Measurements from ENCODE around the gene DLK1.

The DLK1 gene

DNA sequence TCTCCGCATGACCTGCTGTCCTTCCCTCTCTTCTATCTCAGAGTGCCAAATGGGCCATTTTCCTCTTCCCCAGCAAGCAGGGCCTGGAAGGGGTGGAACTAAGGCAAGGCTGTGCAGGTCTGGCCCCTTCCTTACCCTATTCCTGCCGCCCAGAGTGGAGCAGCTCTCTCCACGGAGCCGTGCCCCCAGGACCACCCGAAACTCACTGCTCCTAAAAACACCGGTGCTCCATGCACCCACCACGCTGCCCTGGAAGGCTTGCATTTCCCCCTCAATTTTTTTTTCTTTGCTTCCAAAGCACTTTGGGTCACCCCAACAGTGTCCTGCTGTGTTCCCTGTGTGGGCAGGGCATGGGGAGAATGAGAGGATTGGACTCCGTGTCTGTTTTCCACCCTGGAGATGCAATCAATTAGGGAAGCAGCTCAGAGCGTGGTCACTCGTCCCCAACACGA, 50.7 kb downstream of the DLK1 start:
- no peak for DNase-seq (ENCODE audit: low spot score)

DNA sequence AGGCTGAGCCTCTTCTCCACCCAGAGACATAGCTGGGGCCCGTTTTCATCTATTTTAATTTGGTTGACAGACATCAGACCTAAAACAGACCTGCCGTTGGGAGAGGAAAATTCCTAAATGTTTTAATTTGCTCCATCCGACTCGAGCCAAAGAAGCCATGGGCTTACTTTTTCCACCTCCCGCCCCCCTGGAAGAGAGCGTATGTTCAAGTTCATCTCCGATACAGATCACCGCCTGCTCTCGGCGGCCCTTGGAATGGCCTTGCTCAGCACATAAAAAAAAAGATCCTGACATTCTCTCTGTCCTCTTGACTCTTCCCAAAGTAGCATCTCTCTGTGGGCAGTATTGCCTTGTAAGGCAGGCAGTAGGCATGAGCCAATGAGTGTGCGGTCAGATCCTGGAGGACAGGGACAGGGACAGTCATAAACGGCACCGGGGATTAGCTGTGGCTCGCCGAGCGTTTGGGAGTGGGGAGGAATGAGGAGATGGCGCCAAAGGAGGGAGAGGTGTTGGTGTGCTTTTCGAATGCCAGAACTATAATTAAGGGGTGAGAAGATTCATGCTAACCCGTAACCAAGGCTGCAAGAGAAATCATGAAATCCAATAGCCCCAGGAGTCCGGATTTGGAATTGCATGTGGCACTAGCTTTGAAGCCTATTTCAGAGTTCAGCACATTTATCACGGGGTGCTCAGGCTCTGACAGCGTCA, 51.3 kb downstream of the DLK1 start:
- no peak for DNase-seq (ENCODE audit: low spot score)

- no peak for DNase-seq (ENCODE audit: low spot score)
Observed at GRCh38 chr14:100778526-100778882, 51.8 kb downstream of the DLK1 start.

DNA sequence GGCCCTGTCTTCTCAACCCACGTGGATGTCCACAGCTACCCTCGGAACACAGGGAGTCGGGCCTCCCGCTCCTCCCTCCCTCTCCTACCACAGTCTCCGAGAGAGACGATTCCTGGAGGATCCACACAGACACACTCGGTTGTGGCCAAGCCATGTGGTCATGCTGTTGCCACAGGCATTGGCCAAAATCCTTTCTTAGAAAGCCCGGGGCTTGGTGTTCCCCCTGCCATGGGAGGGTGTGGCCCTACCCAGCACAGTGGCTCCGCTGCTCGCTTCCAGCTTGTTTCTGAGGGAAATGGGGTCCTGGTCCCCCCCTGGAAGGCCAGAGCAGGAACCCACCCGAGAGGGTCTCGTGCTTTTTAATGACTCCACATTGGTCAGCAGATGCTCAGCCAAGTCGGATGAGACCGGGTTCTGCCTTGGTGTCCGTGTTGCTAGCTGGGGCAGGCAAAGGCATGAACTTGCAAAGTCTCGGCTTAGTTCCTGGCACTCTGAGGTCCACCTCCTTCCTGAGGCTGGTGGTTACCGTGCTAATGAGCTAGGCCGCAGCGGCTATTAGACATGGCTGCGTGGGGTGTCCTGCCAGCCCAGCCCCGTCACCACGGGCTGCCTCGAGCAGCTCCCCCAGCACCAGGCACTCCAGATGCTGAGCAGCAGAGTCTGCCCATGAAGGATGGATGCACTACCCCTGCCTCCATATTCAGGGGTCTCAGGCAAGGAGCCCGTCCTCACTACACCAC, 52.4 kb downstream of the DLK1 start:
- DNase-seq (ENCODE audit: low spot score): no peak

DNA sequence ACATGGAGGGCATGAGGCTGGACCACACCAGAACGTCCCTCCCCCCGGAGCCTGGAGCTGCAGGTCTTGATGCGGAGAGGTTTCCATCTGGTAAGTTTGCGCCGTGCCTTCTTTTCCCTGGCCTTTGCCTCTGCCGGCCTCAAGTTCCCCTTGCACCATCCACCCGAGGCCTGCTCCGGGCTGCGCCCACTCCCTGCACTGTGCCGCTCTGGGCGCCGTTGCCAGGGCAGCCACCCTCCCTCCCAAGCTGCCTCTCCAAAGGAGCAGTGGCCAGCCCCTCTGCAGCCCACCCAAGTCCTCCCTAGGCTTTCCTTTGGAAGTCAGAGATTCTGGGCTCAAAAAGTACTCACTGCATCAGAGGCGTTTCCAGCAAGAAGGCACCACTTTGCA, 53.0 kb downstream of the DLK1 start:
- DNase-seq (ENCODE audit: low spot score): no peak

DNA sequence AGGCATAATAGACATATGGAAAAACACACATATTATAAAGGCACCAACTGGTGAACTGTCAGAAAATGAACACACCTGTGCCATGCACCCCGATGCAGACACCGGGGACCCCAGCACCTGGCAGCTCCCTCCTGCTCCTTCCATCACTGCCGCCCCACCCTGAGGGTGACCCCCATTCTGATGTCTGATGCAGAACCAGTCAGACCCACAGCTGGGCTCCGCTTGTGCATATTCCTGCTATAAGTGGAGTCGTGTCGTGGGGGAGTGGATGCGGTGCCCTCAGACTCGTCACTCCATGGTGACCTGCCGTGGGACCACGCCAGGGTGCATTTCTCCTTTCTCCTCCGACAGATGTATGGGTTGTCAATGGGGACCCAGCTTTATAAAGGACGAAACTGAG, 53.6 kb downstream of the DLK1 start:
- no peak for DNase-seq (ENCODE audit: low spot score)

DNA sequence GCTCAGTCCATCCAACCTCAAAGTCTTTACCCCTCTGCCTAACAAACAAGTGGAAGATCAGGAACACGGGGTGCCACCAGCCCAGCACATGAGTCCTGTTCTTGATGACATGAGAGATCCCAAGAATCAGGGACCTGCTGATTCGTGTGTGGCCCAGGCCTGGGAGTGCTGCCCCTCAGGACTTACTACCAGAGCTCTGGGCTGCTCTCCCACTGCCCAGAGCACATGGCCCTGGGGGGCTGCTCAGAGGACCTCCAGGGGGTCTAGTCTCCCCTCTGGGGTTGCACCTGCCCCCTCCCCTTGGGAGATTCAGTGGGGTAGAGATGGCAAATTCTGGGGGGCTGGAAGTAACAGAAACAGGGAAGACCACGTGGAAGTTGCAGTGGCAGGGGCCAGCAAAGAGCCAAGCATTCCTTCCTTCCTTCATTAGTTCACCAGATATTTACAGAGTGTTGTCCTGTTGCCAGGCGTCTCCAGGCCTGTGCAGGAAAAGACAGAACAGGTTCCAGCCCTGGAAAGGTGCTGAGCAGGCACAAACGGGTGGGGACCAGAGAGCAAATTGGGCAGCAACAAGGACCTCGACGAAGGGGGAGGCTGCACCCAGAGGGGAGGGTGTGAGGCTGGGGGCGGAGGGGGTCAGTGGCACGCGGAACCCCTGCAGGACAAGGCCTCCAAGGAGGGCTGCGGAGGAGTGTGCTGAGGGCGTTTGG, 54.1 kb downstream of the DLK1 start:
- no peak for DNase-seq (ENCODE audit: low spot score)

DNA sequence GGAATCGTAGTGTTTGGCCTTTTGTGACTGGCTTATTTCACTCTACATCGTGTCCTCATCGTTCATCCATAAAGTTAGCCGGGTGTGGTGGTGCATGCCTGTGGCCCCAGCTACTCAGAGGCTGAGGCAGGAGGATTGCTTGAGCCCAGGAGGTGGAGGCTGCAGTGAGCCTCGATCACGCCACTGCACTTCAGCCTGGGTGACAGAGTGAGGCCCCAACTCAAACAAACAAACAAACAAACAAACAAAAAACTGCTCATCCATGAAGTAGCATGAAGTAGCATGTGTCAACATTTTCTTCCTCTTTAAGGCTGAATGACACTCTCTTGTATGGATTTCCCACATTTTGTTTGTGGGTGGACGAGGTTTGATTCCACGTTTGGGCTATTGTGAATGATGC, 55.3 kb downstream of the DLK1 start:
- DNase-seq (ENCODE audit: low spot score): no peak

DNA sequence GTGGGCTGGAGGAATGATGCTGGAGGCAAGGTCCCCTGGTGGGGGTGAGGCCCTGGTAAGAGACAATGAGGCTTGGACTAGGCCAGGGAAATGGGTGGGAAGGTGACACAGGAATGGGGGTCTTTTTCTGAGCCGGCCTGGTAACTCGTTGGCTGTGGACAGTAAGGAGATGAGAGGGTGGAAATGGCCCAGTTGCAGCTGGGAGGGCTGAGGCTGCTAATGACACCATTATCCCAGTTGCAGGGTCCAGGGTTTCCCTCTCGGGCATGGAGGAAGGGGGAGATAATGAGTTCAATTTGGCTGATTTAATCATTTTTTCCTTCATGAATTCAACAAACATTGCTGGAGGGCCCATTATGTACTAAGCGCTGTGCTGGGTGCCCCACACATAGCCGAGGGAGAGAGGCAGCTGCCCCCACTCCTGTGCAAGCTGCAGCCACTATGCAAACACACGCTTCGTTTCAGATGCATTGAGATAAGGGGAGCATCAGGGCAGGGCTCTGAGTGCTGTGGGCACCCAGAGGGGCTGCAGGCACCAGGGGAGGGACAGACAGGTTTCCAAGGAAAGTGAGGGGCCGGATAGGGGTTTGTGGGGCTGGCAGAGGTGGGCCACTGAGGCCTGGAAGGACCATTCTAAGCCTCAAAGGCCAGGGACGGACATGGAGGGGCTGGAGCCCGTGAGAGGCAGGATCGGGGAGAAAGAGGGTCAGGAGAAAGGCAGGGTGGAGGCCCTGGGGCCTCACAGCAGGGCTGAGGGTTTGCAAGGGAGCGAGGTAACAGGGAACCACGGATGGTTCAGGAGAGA, 56.0 kb downstream of the DLK1 start:
- DNase-seq (ENCODE audit: low spot score): no peak

GRCh38 chr14:100783630-100784370, 57.1 kb downstream of the DLK1 start:
- no peak for DNase-seq (ENCODE audit: low spot score)

GRCh38 chr14:100784523-100785337, 58.0 kb downstream of the DLK1 start:
- DNase-seq (ENCODE audit: low spot score): no peak

GRCh38 chr14:100785338-100785615, 58.6 kb downstream of the DLK1 start:
- DNase-seq (ENCODE audit: low spot score): no peak

DNA sequence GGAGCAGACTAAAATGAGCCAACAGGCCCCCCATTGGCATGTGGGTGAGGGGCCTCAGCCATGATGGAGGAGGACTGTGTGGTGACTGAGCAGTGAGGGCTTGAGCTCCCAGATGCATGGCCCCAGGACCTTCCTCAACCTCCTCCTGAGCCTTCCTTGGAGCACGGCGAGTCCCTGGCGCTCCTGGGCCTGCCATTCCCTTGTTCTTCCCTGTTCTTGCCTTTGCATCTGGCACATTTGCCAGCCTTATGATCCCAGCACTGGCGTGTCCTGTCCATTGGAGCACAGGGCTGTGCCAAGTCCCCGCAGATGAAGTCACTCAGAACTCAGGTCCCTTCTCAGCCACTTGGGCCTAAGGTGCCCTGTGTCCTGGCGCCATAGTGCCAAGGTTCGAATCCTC, 58.9 kb downstream of the DLK1 start:
- DNase-seq (ENCODE audit: low spot score): no peak

DNA sequence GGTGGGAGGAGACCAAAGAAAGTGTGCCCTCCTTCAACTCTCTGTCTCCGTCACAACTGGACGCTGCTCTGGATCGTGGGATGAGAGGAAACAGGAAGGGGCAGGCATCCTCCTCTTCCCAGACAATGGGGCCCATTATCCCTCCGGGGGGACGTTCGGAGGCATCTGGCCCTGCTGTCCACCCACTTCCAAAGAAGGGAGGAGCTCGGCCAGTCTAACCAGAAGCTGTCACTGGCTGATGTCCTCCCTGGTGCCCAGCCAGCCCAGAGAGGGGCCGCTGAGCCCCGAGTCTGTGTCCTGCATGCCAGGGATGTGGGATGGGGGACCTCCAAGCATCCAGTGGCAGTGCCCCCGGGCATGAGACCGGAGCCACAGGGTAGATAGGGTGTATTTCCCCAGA, 59.4 kb downstream of the DLK1 start:
- DNase-seq (ENCODE audit: low spot score): no peak

DNA sequence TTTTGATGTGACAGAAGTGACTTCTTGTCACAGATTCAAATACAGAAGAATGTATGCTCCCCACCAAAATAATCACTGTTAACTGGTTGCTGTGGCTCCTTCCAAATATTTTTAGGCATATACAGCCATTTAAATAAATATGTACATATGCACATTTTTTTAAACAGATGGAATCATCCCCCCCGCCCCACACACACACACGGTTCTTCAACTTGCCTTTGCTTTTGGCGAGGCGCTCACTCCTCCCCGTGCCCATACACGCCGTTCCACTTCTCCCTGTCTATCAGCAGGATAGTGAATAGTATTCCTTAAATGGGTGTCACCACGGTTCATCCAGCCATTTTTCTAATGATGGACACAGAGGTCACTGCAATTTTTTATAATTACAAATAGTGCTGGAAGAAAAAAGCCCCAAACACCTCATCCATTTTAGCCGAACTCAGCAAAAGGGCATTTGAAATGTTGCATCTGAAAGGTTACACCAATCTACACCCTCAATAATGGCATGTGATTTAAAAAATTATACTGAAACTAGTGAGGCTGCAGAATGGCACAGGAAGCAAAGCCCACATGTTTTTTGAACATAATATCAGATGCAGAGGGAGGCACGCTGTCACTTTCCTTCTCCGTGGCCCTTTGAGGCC, 60.0 kb downstream of the DLK1 start:
- no peak for DNase-seq (ENCODE audit: low spot score)

GRCh38 chr14:100787659-100788058, 61.0 kb downstream of the DLK1 start:
- no peak for DNase-seq (ENCODE audit: low spot score)

Data from HuH-7.5 (cell line).